ENCODE data around the gene CCDC184.

- no peak for TF ChIP-seq EZH2phosphoT487 (IDR thresholded peaks at IDR 0.05; ENCODE audit: insufficient read depth, low read depth)
- TF ChIP-seq EZH2 (IDR thresholded peaks at IDR 0.05; ENCODE audit: insufficient read depth, poor library complexity, severe bottlenecking), result no peak
Measured at GRCh38 chr12:48135027-48135426, 48.4 kb upstream of the CCDC184 start.

Measured in GM23248 (cell line).